ENCODE data around the gene MALAT1.

DNA sequence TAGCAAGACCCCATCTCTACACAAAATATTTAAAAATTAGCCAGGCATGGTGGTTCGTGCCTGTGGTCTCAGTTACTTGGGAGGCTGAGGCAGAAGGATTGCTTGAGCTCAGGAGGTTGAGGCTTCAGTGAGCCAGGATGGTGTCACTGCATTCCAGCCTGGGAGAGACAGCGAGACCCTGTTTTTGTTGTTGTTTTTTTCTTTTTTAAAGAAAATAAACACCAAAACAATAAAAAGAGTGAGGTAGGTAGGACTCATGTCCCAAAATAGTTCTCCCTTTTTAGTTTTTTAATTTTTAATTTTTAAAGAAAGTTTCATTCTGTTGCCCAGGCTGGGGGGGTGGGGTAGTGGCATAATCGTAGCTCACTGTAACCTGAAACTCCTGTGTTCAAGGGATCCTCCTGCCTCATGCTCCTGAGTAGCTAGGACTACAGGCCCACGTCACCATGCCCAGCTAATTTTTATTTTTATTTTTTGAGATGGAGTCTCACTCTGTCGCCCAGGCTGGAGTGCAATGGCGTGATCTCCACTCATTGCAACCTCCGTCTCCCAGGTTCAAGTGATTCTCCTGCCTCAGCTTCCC lies 25.5 kb upstream of the MALAT1 start:
- no peak for TF ChIP-seq POLR2A (IDR thresholded peaks at IDR 0.05)
- TF ChIP-seq, protein P1, sequence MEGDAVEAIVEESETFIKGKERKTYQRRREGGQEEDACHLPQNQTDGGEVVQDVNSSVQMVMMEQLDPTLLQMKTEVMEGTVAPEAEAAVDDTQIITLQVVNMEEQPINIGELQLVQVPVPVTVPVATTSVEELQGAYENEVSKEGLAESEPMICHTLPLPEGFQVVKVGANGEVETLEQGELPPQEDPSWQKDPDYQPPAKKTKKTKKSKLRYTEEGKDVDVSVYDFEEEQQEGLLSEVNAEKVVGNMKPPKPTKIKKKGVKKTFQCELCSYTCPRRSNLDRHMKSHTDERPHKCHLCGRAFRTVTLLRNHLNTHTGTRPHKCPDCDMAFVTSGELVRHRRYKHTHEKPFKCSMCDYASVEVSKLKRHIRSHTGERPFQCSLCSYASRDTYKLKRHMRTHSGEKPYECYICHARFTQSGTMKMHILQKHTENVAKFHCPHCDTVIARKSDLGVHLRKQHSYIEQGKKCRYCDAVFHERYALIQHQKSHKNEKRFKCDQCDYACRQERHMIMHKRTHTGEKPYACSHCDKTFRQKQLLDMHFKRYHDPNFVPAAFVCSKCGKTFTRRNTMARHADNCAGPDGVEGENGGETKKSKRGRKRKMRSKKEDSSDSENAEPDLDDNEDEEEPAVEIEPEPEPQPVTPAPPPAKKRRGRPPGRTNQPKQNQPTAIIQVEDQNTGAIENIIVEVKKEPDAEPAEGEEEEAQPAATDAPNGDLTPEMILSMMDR (IDR thresholded peaks at IDR 0.05), result no peak

All from esophagus squamous epithelium (tissue), 4 donors.